GM04504 (cell line): ENCODE data around the gene WDR82.

Experiments used
- DNase-seq: peaks from one replicate; pipeline ENCODE4 v3.0.0-alpha.2; 2012; ENCODE audit warnings: low read depth

WDR82 gene

DNA sequence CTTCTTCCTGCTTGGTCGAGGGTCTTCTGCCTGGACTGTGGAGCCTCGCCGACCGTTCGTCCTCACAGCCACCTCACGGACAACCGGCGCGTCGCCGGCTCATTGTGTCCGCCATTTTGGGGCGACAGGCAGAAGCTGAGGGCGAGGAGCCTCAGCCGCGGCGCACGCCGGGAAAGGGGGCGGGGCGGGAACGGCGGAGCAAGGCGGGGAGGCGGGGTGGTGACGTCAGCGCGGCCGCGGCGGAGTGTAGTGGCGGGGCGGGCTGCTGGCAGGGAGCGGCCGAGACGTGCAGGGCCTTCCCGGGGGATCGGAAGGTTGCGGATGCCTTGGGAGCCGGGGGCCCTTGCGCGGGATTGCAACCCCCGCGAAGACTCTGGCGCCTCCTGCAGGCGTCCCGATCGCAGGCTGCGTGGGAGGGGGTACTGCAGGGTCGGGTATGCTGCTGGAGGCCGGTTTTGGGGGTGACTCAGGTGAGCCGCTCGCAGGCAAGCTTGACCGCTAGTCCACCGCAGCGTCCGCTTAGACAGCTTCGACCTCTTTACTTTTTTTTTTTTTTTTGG, at the start of gene WDR82:
Gene WDR82, minus strand, starts transcription at position 140 of the 560 bp plus-strand sequence. CDS start 288 bp downstream, outside the sequence.
- DNase-seq, result peak; percentile 80

- DNase-seq, result no peak
These were observed 49.2 kb upstream of the WDR82 start for GRCh38 chr3:52327486-52328290.

DNA sequence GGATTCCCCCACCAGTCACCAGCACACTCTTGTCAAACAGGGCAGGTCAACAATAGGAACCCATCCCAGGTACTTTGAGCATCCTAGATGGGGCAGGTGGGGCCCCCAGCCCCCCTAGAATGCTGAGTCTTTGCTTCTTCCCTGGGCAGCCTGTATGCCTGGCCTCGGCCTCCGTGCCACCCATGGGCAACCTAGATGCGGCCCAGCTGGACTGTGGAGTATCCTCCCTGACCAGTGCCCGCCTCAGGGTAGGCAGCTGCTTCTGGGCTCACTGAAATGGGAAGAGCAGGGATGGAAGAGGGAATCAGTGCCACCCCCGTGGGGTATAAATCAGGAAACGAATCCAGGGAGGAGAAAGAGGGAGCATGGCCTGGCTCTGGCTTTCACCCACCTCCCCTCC, 48.5 kb upstream of the WDR82 start:
- no peak for DNase-seq

- DNase-seq, result no peak
These were observed 47.2 kb upstream of the WDR82 start for GRCh38 chr3:52325686-52326085.

GRCh38 chr3:52324676-52325075, 46.2 kb upstream of the WDR82 start:
- no peak for DNase-seq

DNA sequence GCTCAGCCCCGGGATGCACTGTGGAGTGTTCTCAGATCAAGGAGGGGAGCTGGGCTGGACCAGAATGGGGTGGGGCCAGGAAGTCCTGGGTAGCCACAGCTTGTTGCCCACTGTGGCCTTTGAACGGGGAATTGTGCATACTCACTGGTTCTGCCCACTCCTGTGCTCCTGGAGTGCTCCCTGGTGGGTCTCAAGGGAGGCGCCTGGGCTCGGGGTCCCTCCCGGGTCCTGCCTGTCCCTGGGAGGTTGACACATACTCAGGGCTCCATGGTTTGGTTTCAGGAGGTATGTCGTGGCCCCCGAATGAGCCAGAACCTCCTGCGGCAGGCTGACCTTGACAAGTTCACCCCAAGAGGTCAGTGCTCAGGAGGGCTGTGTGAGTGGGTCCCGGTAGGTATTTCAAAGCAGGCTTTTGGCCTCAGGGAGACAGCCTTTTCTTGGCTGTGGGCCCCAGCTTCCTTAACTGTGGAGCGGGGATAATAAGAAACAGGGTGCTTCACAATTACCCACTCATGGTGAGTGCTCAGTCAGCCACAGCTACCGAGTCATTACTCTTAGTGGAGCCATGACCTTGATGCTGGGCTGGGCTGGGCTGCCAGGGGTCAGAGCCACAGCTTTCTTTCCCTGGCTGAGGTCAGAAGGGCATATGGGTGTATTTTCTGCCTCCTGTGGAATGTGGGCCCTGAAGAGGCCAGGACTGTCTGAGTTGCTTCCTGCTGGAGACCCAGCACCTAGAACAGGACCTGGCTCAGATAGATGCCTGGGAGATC, 45.3 kb upstream of the WDR82 start:
- DNase-seq, result no peak

DNA sequence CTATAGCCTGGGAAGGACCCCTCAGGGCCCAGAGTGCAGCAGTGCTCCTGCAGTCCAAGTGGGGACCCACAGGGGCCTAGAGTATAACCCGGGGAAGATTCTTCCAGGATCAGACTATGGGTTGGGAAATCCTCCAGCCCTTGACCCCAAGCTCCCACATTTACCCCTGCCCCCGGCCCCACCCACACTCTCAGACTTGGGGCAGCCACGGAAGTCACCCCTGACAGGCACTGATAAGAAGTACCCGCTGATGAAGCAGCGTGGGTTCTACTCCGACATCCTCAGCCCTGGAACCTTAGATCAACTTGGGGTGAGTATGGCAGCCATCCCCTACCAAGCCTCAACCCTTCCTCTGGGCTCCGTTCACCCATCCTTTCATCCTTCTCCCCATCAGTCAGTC, 44.0 kb upstream of the WDR82 start:
- DNase-seq, result no peak

DNA sequence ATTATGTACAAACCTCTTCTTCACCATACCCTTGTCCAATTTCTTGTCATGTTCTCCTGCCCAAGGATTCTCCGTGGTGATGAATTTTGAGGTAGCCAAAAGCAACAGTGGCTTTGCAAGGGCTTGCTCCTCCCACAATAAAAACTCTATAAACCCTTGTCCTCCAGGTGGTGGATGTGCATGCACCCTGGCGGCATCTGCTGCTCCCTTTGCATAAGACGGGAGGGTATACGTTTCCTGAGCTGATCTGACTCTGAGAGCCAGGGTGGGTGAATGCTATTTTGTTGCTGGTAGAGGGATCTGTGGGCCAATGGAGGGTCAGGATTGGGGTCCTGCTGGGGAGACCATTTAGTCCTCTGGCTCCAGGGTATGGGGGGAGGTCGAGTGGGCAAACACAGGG, 43.0 kb upstream of the WDR82 start:
- no peak for DNase-seq

DNA sequence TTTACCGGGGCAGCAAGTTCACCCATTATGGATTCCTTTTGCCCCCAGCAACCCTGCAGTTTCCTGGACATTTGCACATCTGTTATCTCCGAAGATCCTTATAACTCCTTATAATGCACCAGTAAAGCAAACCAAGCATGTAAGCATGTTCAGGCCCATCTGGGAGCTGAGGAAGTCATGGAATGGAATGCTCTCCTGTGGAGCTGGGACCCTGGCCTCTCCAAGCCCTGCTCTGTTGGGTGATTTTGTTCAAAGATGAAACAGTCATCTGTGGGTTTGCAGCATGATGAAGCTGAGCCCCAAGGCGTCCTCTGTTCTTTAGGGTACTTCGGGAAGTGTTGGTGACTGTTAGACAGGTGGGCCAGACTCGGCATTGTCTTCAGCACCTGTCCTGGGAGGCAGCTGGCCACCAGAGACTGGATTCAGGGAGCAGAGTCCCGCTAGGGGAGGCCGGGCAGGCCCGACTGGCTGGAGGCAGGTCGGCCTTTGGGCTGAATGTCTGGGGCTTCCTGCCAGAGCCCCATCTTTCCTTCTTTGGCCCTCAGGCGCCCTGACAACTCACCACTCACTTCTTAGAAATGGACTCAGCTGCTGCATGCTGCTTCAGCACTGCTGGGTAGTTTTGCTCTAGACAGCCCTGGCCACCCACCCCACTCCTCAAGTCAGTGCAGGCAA, 41.6 kb upstream of the WDR82 start:
- no peak for DNase-seq

DNA sequence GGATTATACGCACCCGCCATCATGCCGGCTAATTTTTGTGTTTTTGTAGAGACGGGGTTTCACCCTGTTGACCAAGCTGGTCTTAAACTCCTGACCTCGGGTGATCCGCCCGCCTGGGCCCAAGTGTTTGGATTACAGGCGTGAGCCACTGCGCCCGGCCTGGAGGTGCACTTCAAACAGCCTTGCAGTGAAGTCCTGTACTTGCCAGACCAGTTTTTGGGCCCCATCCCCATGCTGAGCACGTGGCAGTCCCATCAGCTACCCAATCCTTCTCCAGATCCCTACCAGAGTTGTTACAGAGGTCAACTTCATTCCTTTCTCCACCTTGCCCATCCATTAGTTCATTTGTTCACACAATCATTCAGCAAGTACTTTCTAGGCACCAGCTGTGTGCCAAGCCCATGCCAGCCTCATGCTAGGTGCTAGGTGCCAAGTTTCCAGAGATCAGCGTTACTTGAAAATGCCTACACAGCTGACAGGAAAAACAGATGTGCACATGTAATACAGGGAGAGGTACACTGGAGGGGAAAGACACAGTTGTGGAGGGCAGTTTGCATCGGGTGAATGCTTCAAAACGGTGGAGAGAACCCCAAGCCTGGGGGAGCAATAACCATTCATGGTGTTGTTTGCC, 39.9 kb upstream of the WDR82 start:
- no peak for DNase-seq

DNA sequence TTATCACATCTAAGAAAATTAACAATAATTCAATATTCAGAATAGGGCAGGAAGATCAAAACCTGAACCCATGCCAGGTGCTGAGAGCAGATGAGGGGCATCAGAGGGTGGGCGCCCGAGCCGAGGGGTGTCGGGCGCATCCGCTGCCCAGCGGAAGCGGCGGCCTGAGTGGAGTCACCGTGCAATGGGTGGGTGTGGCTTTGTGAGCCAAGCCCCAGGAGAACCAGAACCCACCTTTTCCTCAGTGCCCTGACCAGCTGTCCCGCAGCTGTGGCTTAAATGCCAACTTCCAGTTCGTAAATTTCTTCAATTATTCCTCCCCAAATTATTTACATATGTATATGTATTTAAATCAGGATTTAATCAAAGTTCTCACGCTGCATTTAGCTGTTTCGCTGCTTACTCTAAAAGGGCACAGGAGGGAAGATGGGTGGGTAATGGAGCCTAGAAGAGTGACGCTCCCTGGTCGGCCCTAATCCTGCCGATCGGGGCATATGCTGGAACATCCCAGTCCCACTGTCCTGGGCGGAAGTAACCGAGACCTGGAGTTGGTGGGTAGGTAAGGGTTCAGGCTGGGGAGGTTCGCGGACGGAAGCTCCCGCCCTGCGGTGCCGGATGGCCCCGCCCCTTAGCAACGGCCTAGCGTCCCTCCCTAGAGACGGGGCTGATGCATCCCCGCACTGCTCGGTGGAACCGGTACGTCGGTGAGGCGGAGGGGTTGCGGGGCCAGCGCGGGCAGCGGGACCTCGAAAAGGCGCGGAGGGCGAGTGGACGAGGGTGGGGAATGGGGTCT, 39.0 kb upstream of the WDR82 start:
- DNase-seq, result no peak

GRCh38 chr3:52315977-52316764, 37.7 kb upstream of the WDR82 start, which contains the start of gene DNAH1:
Gene DNAH1 (plus strand): TSS chr3:52316319. CDS start chr3:52322443, 6,124 bp downstream.
- no peak for DNase-seq

DNA sequence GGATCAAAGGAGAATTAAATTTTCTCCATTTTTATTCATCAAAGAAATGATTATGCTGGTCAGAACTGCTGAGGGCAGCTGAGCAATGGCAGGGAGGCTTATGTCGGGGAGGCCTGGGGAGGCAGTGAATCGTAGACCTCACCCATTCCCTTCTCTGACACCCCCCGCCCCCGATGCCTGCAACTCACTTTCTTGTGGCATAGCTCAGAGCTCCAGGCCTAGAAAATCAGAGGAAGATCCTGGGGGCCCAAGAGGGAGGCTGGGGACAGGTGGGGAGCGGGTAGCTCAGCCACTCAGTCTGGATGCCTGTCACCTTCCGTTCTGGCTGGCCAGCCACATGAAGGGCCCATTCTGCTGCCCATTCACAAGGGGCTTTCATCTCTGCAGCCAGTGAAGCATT, 36.6 kb upstream of the WDR82 start:
- DNase-seq, result no peak

DNA sequence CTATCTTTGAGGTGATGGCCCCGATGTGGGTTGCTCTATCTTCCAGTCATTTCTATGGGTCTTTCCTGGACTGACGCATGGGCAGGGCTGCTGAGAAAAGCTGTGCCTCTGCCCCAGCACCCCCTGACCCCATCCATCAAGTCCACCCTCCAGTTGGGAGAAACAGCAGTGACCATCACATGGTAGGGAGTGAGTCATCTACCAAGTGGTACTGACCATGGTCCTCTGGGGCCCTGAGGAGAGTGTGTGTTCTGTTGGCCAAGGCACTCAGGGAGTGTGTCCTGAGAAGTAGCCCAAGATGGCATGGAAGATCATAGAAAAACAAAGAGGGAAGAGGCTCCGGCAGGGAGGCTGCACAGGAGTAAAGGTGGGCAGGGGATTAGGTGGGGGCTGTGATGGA, 36.0 kb upstream of the WDR82 start:
- DNase-seq, result no peak

GRCh38 chr3:52313774-52314188, 35.3 kb upstream of the WDR82 start:
- no peak for DNase-seq

DNA sequence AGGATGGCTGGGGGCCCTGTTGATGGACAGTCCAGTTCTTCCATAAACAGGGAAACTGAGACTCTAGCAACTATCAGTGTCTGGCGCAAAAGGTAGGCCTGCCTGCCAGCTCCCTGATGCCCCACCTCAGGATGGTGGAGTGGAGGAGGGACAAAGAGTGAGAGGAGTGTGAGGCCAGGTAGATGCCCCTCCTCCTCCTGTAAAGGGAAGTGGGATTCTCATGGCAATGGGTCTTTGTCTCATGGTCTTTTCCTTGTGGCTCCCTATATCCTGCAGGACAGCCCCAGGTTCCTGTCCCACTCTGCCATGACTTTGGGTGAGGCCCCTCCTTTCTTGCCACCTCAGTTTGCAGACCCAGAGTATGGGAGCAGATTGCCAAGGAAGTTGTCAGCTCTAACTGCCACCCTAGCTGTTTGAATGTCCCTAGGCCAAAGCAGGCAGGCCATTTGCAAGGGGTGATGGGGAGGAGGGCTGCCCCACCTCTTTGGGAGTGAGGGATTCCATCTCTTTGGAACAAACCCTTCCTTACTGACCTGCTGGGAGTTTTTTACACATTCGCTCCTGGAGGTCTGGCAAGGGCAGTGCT, 34.8 kb upstream of the WDR82 start:
- DNase-seq, result no peak

DNA sequence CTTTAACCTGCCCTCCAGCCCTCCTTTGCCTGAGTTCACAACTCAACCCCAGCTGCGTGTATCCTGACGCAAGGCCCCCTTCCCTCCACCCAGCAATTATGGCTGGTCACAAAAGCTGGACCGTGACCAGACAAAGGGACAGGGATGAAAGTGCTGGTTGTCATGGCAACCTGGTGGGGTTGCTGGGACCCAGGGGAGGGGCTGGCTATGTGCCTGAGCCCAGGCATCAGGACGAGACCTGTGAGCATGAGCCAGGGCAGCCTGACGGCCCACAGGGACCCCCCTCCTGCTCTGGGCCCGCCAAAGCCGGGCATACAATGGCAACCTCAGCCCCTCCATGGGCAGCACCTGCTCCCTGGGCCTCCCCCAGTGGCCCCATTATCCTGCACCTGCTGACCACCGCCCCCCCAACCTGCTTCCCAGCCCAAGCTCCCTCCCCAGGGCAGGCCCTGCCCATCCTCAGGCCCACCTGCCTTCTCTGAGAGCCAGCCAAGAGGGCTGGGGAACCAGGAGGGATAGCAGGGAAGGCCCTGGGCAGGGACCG, 33.2 kb upstream of the WDR82 start:
- DNase-seq, result no peak

GRCh38 chr3:52310861-52311575, 32.6 kb upstream of the WDR82 start:
- DNase-seq, result no peak

GRCh38 chr3:52308308-52308707, 29.9 kb upstream of the WDR82 start:
- DNase-seq, result no peak
